Measurements from ENCODE around the gene MYH6. TPM values are rescaled to one million over a fixed set of nuclear protein-coding genes. Genes with fewer than 3 reads are reported as not detected.

MYH6 gene
- total RNA-seq, 4 donors from 2014 or later, result not detected

GRCh38 chr14:23358553-23359166 is 49.4 kb downstream of the MYH6 start:
- Histone ChIP-seq H3K9me3 (no peaks in the 10 kb centered on the region), H3K4me3 (no peak overlapping the region), H3K27ac (no peak overlapping the region), H3K36me3 (no peaks in the 10 kb centered on the region), H3K4me1 (peaks cover 0 to 9% (median 0%) of the 10 kb centered on the region in 4 donors), H3K27me3 (no peaks in the 10 kb centered on the region)
- DNase-seq, result peak in 1 of 3 donors; percentile 26
- no peak for TF ChIP-seq CTCF (IDR thresholded peaks at IDR 0.05)
- no peak for TF ChIP-seq POLR2A (IDR thresholded peaks at IDR 0.05)

GRCh38 chr14:23358042-23358441 is 50.0 kb downstream of the MYH6 start:
- Histone ChIP-seq H3K27ac (no peak overlapping the region), H3K27me3 (no peaks in the 10 kb centered on the region), H3K36me3 (no peaks in the 10 kb centered on the region), H3K9me3 (no peaks in the 10 kb centered on the region), H3K4me3 (no peak overlapping the region), H3K4me1 (peaks cover 0 to 10% (median 0%) of the 10 kb centered on the region in 4 donors)
- no peak for TF ChIP-seq POLR2A (IDR thresholded peaks at IDR 0.05)
- no peak for TF ChIP-seq CTCF (IDR thresholded peaks at IDR 0.05)
- DNase-seq, result peak in 1 of 3 donors; percentile 10

- Histone ChIP-seq H3K4me1 (peaks cover 0 to 16% (median 3%) of the 10 kb centered on the region in 4 donors), H3K27me3 (no peaks in the 10 kb centered on the region), H3K27ac (no peak overlapping the region), H3K36me3 (no peaks in the 10 kb centered on the region), H3K4me3 (no peak overlapping the region), H3K9me3 (no peaks in the 10 kb centered on the region)
- TF ChIP-seq CTCF (IDR thresholded peaks at IDR 0.05) (no peak), POLR2A (IDR thresholded peaks at IDR 0.05) (no peak)
- DNase-seq, result peak in 1 of 3 donors; percentile 36
Observed at GRCh38 chr14:23357261-23357660, 50.8 kb downstream of the MYH6 start.

- Histone ChIP-seq H3K27ac (no peak overlapping the region), H3K36me3 (no peaks in the 10 kb centered on the region), H3K4me3 (no peak overlapping the region), H3K4me1 (peaks cover 0 to 16% (median 6%) of the 10 kb centered on the region in 4 donors), H3K27me3 (peaks cover 0 to 5% of the 10 kb centered on the region in 2 donors), H3K9me3 (no peaks in the 10 kb centered on the region)
- TF ChIP-seq CTCF (IDR thresholded peaks at IDR 0.05), result no peak
- no peak for TF ChIP-seq POLR2A (IDR thresholded peaks at IDR 0.05)
- peak in 1 of 3 donors; percentile 6 for DNase-seq
Observed at GRCh38 chr14:23356662-23357061, 51.4 kb downstream of the MYH6 start.

- Histone ChIP-seq H3K9me3 (no peaks in the 10 kb centered on the region), H3K4me1 (peaks cover 0 to 16% (median 6%) of the 10 kb centered on the region in 4 donors), H3K36me3 (no peaks in the 10 kb centered on the region), H3K27ac (no peak overlapping the region), H3K4me3 (no peak overlapping the region), H3K27me3 (peaks cover 0 to 6% of the 10 kb centered on the region in 2 donors)
- peak in 1 of 3 donors; percentile 9 for DNase-seq
- TF ChIP-seq CTCF (IDR thresholded peaks at IDR 0.05) (no peak), POLR2A (IDR thresholded peaks at IDR 0.05) (no peak)
Observed at GRCh38 chr14:23355871-23356435, 52.1 kb downstream of the MYH6 start.
